ENCODE results near the gene PPP1R14D. TPM values are rescaled to one million over a fixed set of nuclear protein-coding genes. Genes with fewer than 3 reads are reported as not detected.
A peak's percentile ranks its signal among the peaks of the same experiment; 100 is the strongest.

PPP1R14D gene
- total RNA-seq, 1 experiment from 2014 or later, result not detected

- no peaks in the 10 kb centered on the region for H3K27me3 ChIP-seq (ENCODE audit: insufficient read depth, low read length)
- ChIA-PET RAD21 (ENCODE audit: low non-redundant PET in 1 of 2, low total read pairs in 2 of 2, uncharacterized antibody in 2 of 2, unreplicated experiment in 2 of 2) (interaction anchor here (0.6 to 4.0 kb wide), 8 partner anchors 14 to 180 kb away, joined by 3 to 29 read pairs (median 11); partner anchors contain the start of genes RHOV (in 2 of the 2) and VPS18 (in 2 of the 2)), POLR2A (interaction anchor here (0.9 to 3.6 kb wide), 6 partner anchors 11 to 35 kb away, joined by 3 to 34 read pairs (median 18); partner anchors contain the start of genes RHOV and VPS18), CTCF (interaction anchor here (0.5 to 6.2 kb wide), 21 partner anchors 10 to 326 kb away, joined by 3 to 166 read pairs (median 7); partner anchors contain the start of genes DNAJC17, PPP1R14D, RAD51 and RHOV)
- H2AFZ ChIP-seq (ENCODE audit: low read depth, low read length, poor library complexity, severe bottlenecking), result no peak overlapping the region
- peak; percentile 53 for TF ChIP-seq MAX (IDR thresholded peaks at IDR 0.05)
- TF ChIP-seq ZFX (IDR thresholded peaks at IDR 0.05), result no peak
- no peak for TF ChIP-seq TCF7L2 (IDR thresholded peaks at IDR 0.05; ENCODE audit: borderline replicate concordance, extremely low read depth, insufficient read depth, insufficient read length)
- TF ChIP-seq POLR2AphosphoS5 (IDR thresholded peaks at IDR 0.05; ENCODE audit: low read depth, low read length), result peak; percentile 59
- TF ChIP-seq YY1 (IDR thresholded peaks at IDR 0.05; ENCODE audit: extremely low read depth, insufficient replicate concordance, low read depth, low read length), result peak; percentile 44
- no peak for TF ChIP-seq FOSL1 (IDR thresholded peaks at IDR 0.05; ENCODE audit: low read depth)
- peak; percentile 74 for TF ChIP-seq RAD21 (IDR thresholded peaks at IDR 0.05; ENCODE audit: low read depth)
- no peak for TF ChIP-seq CBX3 (IDR thresholded peaks at IDR 0.05; ENCODE audit: low read depth)
- TF ChIP-seq CTCF (IDR thresholded peaks at IDR 0.05 in 2 of 3, conservative IDR thresholded peaks at IDR 0.05 in 1 of 3; ENCODE audit: borderline replicate concordance in 1 of 3, insufficient read depth in 1 of 3, low read depth in 2 of 3, low read length in 2 of 3), result peak; percentile 82 to 94 (median 94)
- H3K79me2 ChIP-seq (ENCODE audit: insufficient read depth, low read length), result no peaks in the 10 kb centered on the region
- H3K4me1 ChIP-seq (ENCODE audit: control insufficient read depth in 1 of 2, insufficient read depth in 2 of 2, low read length in 2 of 2), result peaks cover 16 to 26% of the 10 kb centered on the region in 2 experiments
- BruUV-seq (replicated peaks), result no TSS peak
- ATAC-seq (peak; percentile 84), DNase-seq (ENCODE audit: low read depth, low spot score) (peak; percentile 73)
- intact Hi-C loops (cut with micrococcal nuclease), result no loop called here
- no peaks in the 10 kb centered on the region for H4K20me1 ChIP-seq (ENCODE audit: insufficient read depth)
- H3K9me2 ChIP-seq (ENCODE audit: insufficient read depth), result no peaks in the 10 kb centered on the region
- no peak overlapping the region for H3K9ac ChIP-seq (ENCODE audit: low read length)
- H3K9me3 ChIP-seq (ENCODE audit: control insufficient read depth in 1 of 2, insufficient read depth in 1 of 2, low read depth in 1 of 2, low read length in 2 of 2), result no peaks in the 10 kb centered on the region
- no peak overlapping the region for H3K27ac ChIP-seq (ENCODE audit: low read depth, low read length)
- peaks cover 11 to 17% of the 10 kb centered on the region in 2 experiments; a peak in 3 of 4 replicates for H3K36me3 ChIP-seq (ENCODE audit: control insufficient read depth in 1 of 2, insufficient read depth in 2 of 2, low read length in 2 of 2)
- no peak overlapping the region for H3K4me3 ChIP-seq (replicated peaks in 1 of 2; ENCODE audit: low read depth in 1 of 2, low read length in 2 of 2)
- no peak overlapping the region for H3K4me2 ChIP-seq (ENCODE audit: low read length)
These were observed 30.8 kb upstream of the PPP1R14D start for GRCh38 chr15:40859206-40859851.

Data from HCT116 (cell line).